Embryonic facial prominence (tissue), 1 donor: ENCODE data around the gene GLA.

ENCODE experiments used
- DNase-seq: peaks from one replicate; pipeline ENCODE4 v3.0.0-alpha.2; 2016; ENCODE audit errors: extremely low spot score

GLA gene

DNA sequence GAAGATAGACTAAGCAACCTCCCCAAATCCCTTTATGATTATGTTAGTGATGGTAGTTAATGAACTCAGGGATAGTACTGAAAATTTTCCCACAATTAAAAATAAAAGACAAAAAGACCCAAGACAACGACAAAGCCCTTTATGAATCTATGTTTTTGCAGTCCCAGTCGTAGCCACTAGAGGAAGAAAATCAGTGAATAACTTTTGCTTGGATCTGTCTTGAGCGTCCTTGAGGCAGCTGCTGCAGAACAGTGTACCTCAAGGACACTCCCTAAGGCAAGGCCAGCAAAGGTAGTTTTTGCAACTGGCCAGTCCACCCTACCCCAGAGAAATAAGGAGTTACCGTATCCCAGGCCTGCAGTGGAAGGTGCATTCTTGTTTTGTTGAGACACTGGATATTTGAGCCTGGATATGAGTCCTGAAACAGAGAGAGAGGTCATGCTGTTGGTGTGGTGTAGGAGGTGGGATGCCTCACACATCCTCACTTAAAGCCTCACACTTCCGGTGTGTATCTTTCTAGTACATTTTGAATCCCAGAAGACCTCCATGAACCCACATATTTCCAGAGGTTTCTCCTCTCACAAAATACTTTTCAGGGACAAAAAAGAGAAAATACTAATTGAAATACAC is 50.4 kb downstream of the GLA start:
- no peak for DNase-seq

GRCh38 chrX:101349193-101349562 is 58.5 kb downstream of the GLA start:
- no peak for DNase-seq

GRCh38 chrX:101348452-101349192 is 59.1 kb downstream of the GLA start, which contains the start of gene TIMM8A:
TIMM8A (minus strand) TSS chrX:101348742; CDS start chrX:101348664, 78 bp downstream.
- DNase-seq, result peak; percentile 14

- no peak for DNase-seq
Measured at GRCh38 chrX:101347859-101348451, 59.8 kb downstream of the GLA start.
